ENCODE data around the gene RADX. TPM values are rescaled to one million over a fixed set of nuclear protein-coding genes. Genes with fewer than 3 reads are reported as not detected.

The RADX gene
- total RNA-seq, 2 donors from 2014 or later = 0.96 to 7.9 TPM

GRCh38 chrX:106670631-106671030 lies 58.9 kb downstream of the RADX start:
- Histone ChIP-seq H3K36me3 (no peaks in the 10 kb centered on the region), H3K4me1 (replicated peaks) (no peaks in the 10 kb centered on the region), H3K27ac (no peak overlapping the region), H3K4me3 (no peak overlapping the region), H3K9me3 (no peaks in the 10 kb centered on the region), H3K27me3 (replicated peaks; ENCODE audit: insufficient read depth) (no peaks in the 10 kb centered on the region)
- TF ChIP-seq CTCF (IDR thresholded peaks at IDR 0.05) (no peak), POLR2AphosphoS5 (IDR thresholded peaks at IDR 0.05) (no peak), POLR2A (IDR thresholded peaks at IDR 0.05) (no peak)
- DNase-seq (ENCODE audit: low spot score) = no peak
- 81% methylated on average over 1 of the region's 1 CpG for WGBS
- intact Hi-C loops (cut with DNase I) = no loop called here

GRCh38 chrX:106672527-106672926 lies 60.7 kb downstream of the RADX start:
- peak; percentile 5 for DNase-seq (ENCODE audit: low spot score)
- no peak for TF ChIP-seq POLR2A (IDR thresholded peaks at IDR 0.05)
- intact Hi-C loops (cut with DNase I) = no loop called here
- Histone ChIP-seq H3K27ac (no peak overlapping the region), H3K27me3 (replicated peaks; ENCODE audit: insufficient read depth) (no peaks in the 10 kb centered on the region), H3K4me3 (no peak overlapping the region), H3K9me3 (no peaks in the 10 kb centered on the region), H3K36me3 (no peaks in the 10 kb centered on the region), H3K4me1 (replicated peaks) (no peaks in the 10 kb centered on the region)
- WGBS = 40% methylated on average over 4 of the region's 4 CpGs

- no peaks in the 10 kb centered on the region for H3K4me1 ChIP-seq (replicated peaks)
- 51% methylated on average over 2 of the region's 2 CpGs for WGBS
- TF ChIP-seq CTCF (IDR thresholded peaks at IDR 0.05) = no peak
- TF ChIP-seq POLR2AphosphoS5 (IDR thresholded peaks at IDR 0.05) = no peak
- no peak for TF ChIP-seq POLR2A (IDR thresholded peaks at IDR 0.05)
- H3K27ac ChIP-seq = no peak overlapping the region
- intact Hi-C loops (cut with DNase I) = no loop called here
- H3K36me3 ChIP-seq = no peaks in the 10 kb centered on the region
- DNase-seq (ENCODE audit: low spot score) = no peak
- H3K9me3 ChIP-seq = no peaks in the 10 kb centered on the region
- no peaks in the 10 kb centered on the region for H3K27me3 ChIP-seq (replicated peaks; ENCODE audit: insufficient read depth)
- no peak overlapping the region for H3K4me3 ChIP-seq
These were observed 68.9 kb downstream of the RADX start for GRCh38 chrX:106680716-106681115.

- Histone ChIP-seq H3K27ac (no peak overlapping the region), H3K4me1 (replicated peaks) (no peaks in the 10 kb centered on the region), H3K9me3 (no peaks in the 10 kb centered on the region), H3K36me3 (no peaks in the 10 kb centered on the region), H3K27me3 (replicated peaks; ENCODE audit: insufficient read depth) (no peaks in the 10 kb centered on the region), H3K4me3 (no peak overlapping the region)
- 65% methylated on average over 4 of the region's 4 CpGs for WGBS
- DNase-seq (ENCODE audit: low spot score) = no peak
- no peak for TF ChIP-seq CTCF (IDR thresholded peaks at IDR 0.05)
- no peak for TF ChIP-seq POLR2AphosphoS5 (IDR thresholded peaks at IDR 0.05)
- TF ChIP-seq POLR2A (IDR thresholded peaks at IDR 0.05) = no peak
- intact Hi-C loops (cut with DNase I) = no loop called here
These were observed 72.4 kb downstream of the RADX start for GRCh38 chrX:106684207-106684606.

GRCh38 chrX:106692425-106693065 lies 80.8 kb downstream of the RADX start:
- Histone ChIP-seq H3K27me3 (replicated peaks; ENCODE audit: insufficient read depth) (no peaks in the 10 kb centered on the region), H3K4me3 (no peak overlapping the region), H3K4me1 (replicated peaks) (no peaks in the 10 kb centered on the region), H3K27ac (no peak overlapping the region), H3K9me3 (no peaks in the 10 kb centered on the region), H3K36me3 (no peaks in the 10 kb centered on the region)
- TF ChIP-seq POLR2AphosphoS5 (IDR thresholded peaks at IDR 0.05) = no peak
- TF ChIP-seq POLR2A (IDR thresholded peaks at IDR 0.05) = no peak
- no peak for TF ChIP-seq CTCF (IDR thresholded peaks at IDR 0.05)
- 79% methylated on average over 7 of the region's 7 CpGs for WGBS
- DNase-seq (ENCODE audit: low spot score) = no peak
- intact Hi-C loops (cut with DNase I) = no loop called here

Measured in prostate gland (tissue), 2 donors.